Measurements from ENCODE around the gene RDH16.

DNA sequence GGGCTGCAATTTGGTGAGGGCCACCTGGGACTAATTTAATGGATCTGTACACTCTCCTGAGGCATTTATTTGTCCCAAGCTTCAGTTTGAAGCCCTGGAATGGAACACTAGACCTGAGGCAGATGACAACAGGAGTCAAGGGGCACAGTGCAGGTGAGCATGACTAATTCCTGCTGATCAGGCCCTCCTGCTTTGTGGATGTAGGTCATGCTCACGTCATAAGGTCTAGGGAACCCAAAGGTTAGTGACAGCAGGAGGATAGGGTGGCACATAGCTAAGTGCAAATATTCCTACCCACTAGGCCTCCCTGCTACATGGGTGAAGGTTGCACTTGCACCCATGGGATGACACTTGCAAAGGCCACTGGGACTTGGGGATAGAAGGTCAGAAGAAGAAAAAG lies 54.0 kb downstream of the RDH16 start:
- TF ChIP-seq CTCF (IDR thresholded peaks at IDR 0.05) (no peak), EP300 (IDR thresholded peaks at IDR 0.05) (no peak)

All from tibial nerve (tissue), 4 donors.